Body of pancreas (tissue), 4 donors: ENCODE measurements around the gene EXOC7. TPM values are rescaled to one million over a fixed set of nuclear protein-coding genes. Genes with fewer than 3 reads are reported as not detected.

Experiments
- ATAC-seq: fragments of 150-250 bp; one replicate; pipeline ENCODE4 v1.9.1; 2016
- DNase-seq, 4 donors: peaks; one replicate each; pipeline ENCODE4 v3.0.0-alpha.2; 2019
- H3K27ac ChIP-seq, 4 donors: fragments of 200-600 bp; sonication (generic); 1 replicate in 3 of 4; 2 replicates in 1 of 4; pipeline versions ENCODE4 v1.5.1 to v1.6.1; 2016 to 2019; ENCODE audit warnings: mild to moderate bottlenecking in 1 of 4, mixed read lengths in 1 of 4, moderate library complexity in 1 of 4
- H3K27me3 ChIP-seq, 2 donors: fragments of 200-600 bp; sonication (generic); one replicate each; pipeline ENCODE4 v1.6.0; 2016; ENCODE audit warnings: mild to moderate bottlenecking in 1 of 2
- H3K36me3 ChIP-seq, 2 donors: fragments of 200-600 bp; sonication (generic); replicated peaks in 1 of 2; 2 replicates each; pipeline ENCODE4 v1.5.1; 2016; ENCODE audit warnings: low read depth in 2 of 2; ENCODE audit not compliant: insufficient read depth in 1 of 2
- H3K4me1 ChIP-seq: fragments of 200-600 bp; sonication (generic); one replicate; pipeline ENCODE4 v1.6.0; 2016
- H3K4me3 ChIP-seq, 2 donors: fragments of 200-600 bp; sonication (generic); 1 replicate in 1 of 2; 2 replicates in 1 of 2; pipeline ENCODE4 v1.5.1; 2016 to 2019
- H3K9me3 ChIP-seq, 3 donors: fragments of 200-600 bp; sonication (generic); 1 replicate in 2 of 3; 2 replicates in 1 of 3; pipeline ENCODE4 v1.5.1; 2016
- POLR2A ChIP-seq, 3 donors: fragments of 450-650 bp; IDR thresholded peaks; one replicate each; pipeline ENCODE4 v1.6.1; 2016; ENCODE audit warnings: antibody characterized with exemption in 3 of 3, mild to moderate bottlenecking in 2 of 3
- WGBS, 2 donors: methylation state at CpG; one replicate each; pipeline ENCODE4 v1.1.5; 2017; 5-methylcytosine and 5-hydroxymethylcytosine counted together
- intact Hi-C: fragments of 100-400 bp; cut with DNase I; formaldehyde crosslinking; loops from one replicate; pipeline ENCODE4 v1.15.1; 2023
- total RNA-seq, 2 donors: library from RNA; depleted of rRNA; stranded (reverse); fragments of >200 nt; gene quantifications; one replicate each; pipeline ENCODE4 v1.1.0, GENCODE V29; 2016
- TF ChIP-seq, protein P1 (sequence below), 7 experiments: fragments of 450-650 bp in 4 of 7; fragments of 200-600 bp in 3 of 7; sonication (generic) in 3 of 7; IDR thresholded peaks; one replicate each; pipeline ENCODE4 v1.5.1; 2016 to 2019; ENCODE audit warnings: antibody characterized with exemption in 7 of 7

EXOC7 gene, protein sequence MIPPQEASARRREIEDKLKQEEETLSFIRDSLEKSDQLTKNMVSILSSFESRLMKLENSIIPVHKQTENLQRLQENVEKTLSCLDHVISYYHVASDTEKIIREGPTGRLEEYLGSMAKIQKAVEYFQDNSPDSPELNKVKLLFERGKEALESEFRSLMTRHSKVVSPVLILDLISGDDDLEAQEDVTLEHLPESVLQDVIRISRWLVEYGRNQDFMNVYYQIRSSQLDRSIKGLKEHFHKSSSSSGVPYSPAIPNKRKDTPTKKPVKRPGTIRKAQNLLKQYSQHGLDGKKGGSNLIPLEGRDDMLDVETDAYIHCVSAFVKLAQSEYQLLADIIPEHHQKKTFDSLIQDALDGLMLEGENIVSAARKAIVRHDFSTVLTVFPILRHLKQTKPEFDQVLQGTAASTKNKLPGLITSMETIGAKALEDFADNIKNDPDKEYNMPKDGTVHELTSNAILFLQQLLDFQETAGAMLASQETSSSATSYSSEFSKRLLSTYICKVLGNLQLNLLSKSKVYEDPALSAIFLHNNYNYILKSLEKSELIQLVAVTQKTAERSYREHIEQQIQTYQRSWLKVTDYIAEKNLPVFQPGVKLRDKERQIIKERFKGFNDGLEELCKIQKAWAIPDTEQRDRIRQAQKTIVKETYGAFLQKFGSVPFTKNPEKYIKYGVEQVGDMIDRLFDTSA
- total RNA-seq, result 10 to 100 TPM; 53.2 to 73.2 TPM

- Histone ChIP-seq H3K4me1 (peaks cover 24% of the 10 kb centered on the region), H3K27ac (peak within 1 kb of the TSS; percentile 41 to 76 (median 74)), H3K4me3 (peak within 1 kb of the TSS; percentile 50 to 77), H3K36me3 (peaks cover 0 to 11% of the 10 kb centered on the region in 2 donors), H3K9me3 (no peaks in the 10 kb centered on the region), H3K27me3 (no peaks in the 10 kb centered on the region)
- TF ChIP-seq POLR2A (IDR thresholded peaks at IDR 0.05), result peak in 2 of 3 donors; percentile 54 to 72
- TF ChIP-seq, protein P1, sequence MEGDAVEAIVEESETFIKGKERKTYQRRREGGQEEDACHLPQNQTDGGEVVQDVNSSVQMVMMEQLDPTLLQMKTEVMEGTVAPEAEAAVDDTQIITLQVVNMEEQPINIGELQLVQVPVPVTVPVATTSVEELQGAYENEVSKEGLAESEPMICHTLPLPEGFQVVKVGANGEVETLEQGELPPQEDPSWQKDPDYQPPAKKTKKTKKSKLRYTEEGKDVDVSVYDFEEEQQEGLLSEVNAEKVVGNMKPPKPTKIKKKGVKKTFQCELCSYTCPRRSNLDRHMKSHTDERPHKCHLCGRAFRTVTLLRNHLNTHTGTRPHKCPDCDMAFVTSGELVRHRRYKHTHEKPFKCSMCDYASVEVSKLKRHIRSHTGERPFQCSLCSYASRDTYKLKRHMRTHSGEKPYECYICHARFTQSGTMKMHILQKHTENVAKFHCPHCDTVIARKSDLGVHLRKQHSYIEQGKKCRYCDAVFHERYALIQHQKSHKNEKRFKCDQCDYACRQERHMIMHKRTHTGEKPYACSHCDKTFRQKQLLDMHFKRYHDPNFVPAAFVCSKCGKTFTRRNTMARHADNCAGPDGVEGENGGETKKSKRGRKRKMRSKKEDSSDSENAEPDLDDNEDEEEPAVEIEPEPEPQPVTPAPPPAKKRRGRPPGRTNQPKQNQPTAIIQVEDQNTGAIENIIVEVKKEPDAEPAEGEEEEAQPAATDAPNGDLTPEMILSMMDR (IDR thresholded peaks at IDR 0.05), result no peak
- intact Hi-C loops, result no loop called here
- 4 to 13% methylated on average over 24 to 53 of the region's 55 CpGs for WGBS, 2 donors
- DNase-seq (peak; percentile 90 to 93 (median 92)), ATAC-seq (peak; percentile 94)
These were observed at the start of gene EXOC7 for GRCh38 chr17:76103274-76104139. Gene EXOC7 (minus strand): TSS chr17:76103787. CDS start chr17:76103692, 95 bp downstream.

DNA sequence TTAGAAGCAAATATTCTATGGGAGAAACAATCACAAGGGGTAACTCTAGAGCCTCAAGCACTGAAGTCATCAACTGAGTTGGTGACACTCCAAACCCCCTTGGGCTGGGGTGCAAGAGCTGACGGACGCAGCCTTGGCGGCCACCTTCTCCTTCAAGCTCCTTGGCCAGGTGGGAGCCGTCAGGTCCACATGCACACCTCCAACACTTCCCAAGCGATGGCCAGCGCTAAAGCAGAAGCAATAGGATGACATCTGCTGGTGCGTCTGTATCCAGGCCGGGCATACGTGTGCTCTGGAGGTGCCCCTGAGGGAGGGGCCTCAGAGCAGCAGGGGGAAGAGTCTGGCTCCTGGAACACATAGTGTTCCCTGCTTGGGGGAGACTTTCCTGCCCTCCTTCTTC is 49.6 kb upstream of the EXOC7 start:
- H3K27ac ChIP-seq, result no peak overlapping the region
- no peaks in the 10 kb centered on the region for H3K27me3 ChIP-seq
- H3K4me3 ChIP-seq, result no peak overlapping the region
- DNase-seq (no peak), ATAC-seq (no peak)
- H3K4me1 ChIP-seq, result no peaks in the 10 kb centered on the region
- intact Hi-C loops, result no loop called here
- TF ChIP-seq POLR2A (IDR thresholded peaks at IDR 0.05), result no peak
- TF ChIP-seq, protein P1 (IDR thresholded peaks at IDR 0.05), result no peak
- H3K36me3 ChIP-seq, result no peaks in the 10 kb centered on the region
- H3K9me3 ChIP-seq, result no peaks in the 10 kb centered on the region
- WGBS, 2 donors, result 85 to 95% methylated on average over 9 of the region's 9 CpGs

- DNase-seq (no peak), ATAC-seq (no peak)
- H3K36me3 ChIP-seq, result no peaks in the 10 kb centered on the region
- intact Hi-C loops, result no loop called here
- no peak overlapping the region for H3K4me3 ChIP-seq
- H3K27me3 ChIP-seq, result no peaks in the 10 kb centered on the region
- no peaks in the 10 kb centered on the region for H3K4me1 ChIP-seq
- H3K9me3 ChIP-seq, result no peaks in the 10 kb centered on the region
- no peak for TF ChIP-seq POLR2A (IDR thresholded peaks at IDR 0.05)
- TF ChIP-seq, protein P1 (IDR thresholded peaks at IDR 0.05), result no peak
- 78 to 86% methylated on average over 7 of the region's 7 CpGs for WGBS, 2 donors
- no peak overlapping the region for H3K27ac ChIP-seq
These were observed 49.0 kb upstream of the EXOC7 start for GRCh38 chr17:76152591-76152990.

- Histone ChIP-seq H3K4me1 (no peaks in the 10 kb centered on the region), H3K27me3 (no peaks in the 10 kb centered on the region), H3K27ac (no peak overlapping the region), H3K4me3 (no peak overlapping the region), H3K36me3 (no peaks in the 10 kb centered on the region), H3K9me3 (no peaks in the 10 kb centered on the region)
- 81 to 83% methylated on average over 7 to 8 of the region's 8 CpGs for WGBS, 2 donors
- TF ChIP-seq, protein P1 (IDR thresholded peaks at IDR 0.05), result no peak
- no peak for TF ChIP-seq POLR2A (IDR thresholded peaks at IDR 0.05)
- intact Hi-C loops, result no loop called here
- no peak for DNase-seq
- no peak for ATAC-seq
These were observed 48.4 kb upstream of the EXOC7 start for GRCh38 chr17:76151896-76152454.
